A549 (cell line): ENCODE results near the gene PTPRH. TPM values are rescaled to one million over a fixed set of nuclear protein-coding genes. Genes with fewer than 3 reads are reported as not detected.
A peak's percentile ranks its signal among the peaks of the same experiment; 100 is the strongest.

Experiments used
- ATAC-seq, 2 experiments: fragments of 200-7000 bp in 1 of 2; fragments of >200 bp in 1 of 2; cut with Nextera tagmentation in 1 of 2; cut with Tn5 transposase in 1 of 2; 3 replicates each; pipeline versions ENCODE4 v1.8.0 to v1.9.1; 2018 to 2020; ENCODE audit warnings: mild to moderate bottlenecking in 1 of 2, moderate library complexity in 1 of 2
- CTCF ChIA-PET: fragments of 300-600 bp; sonication (Branson Sonifier 250); formaldehyde crosslinking; extraction: SDS; loops from one replicate; lab custom pipeline; 2021; ENCODE audit warnings: antibody characterized with exemption, inconsistent platforms; lab: Yijun Ruan, JAX
- POLR2A ChIA-PET: fragments of 350-600 bp; formaldehyde crosslinking; extraction: SDS; loops from one replicate; lab custom pipeline; 2021; ENCODE audit warnings: antibody characterized with exemption, inconsistent platforms; lab: Yijun Ruan, JAX
- DNase-seq, 2 experiments: peaks; one replicate each; pipeline versions ENCODE4 v3.0.0 to v3.0.0-alpha.2; 2011 to 2016; ENCODE audit warnings: low read depth in 1 of 2, low spot score in 1 of 2
- FAIRE-seq: peaks from 2 replicates; lab custom pipeline; 2011; peaks lifted over from hg19 to GRCh38; lab: Jason Lieb, UNC
- H3K27ac ChIP-seq, 2 experiments: fragments of >200 bp; sonication (Bioruptor Twin); formaldehyde crosslinking; 3 replicates each; pipeline ENCODE4 v1.5.1; 2016 to 2017
- H3K4me1 ChIP-seq: fragments of >200 bp; sonication (Bioruptor Twin); formaldehyde crosslinking; 3 replicates; pipeline ENCODE4 v1.6.1; 2016
- H3K4me2 ChIP-seq: fragments of >200 bp; sonication (Bioruptor Twin); formaldehyde crosslinking; 3 replicates; pipeline ENCODE4 v1.6.1; 2016
- H3K4me3 ChIP-seq: fragments of >200 bp; sonication (Bioruptor Twin); formaldehyde crosslinking; 3 replicates; pipeline ENCODE4 v1.5.1; 2016
- H3K9me3 ChIP-seq: fragments of >200 bp; sonication (Bioruptor Twin); formaldehyde crosslinking; 3 replicates; pipeline ENCODE4 v1.6.1; 2016
- EHF ChIP-seq: fragments of 250-450 bp; sonication (Bioruptor Pico); IDR thresholded peaks from 2 replicates; pipeline ENCODE4 v1.5.0; 2020; ENCODE audit warnings: mild to moderate bottlenecking
- EHMT2 ChIP-seq: fragments of 200-600 bp; sonication (generic); IDR thresholded peaks from 2 replicates; pipeline ENCODE4 v1.6.1; 2016; ENCODE audit warnings: antibody characterized with exemption, low read depth, mild to moderate bottlenecking, moderate library complexity
- ESRRA ChIP-seq: fragments of 150-350 bp; IDR thresholded peaks from 2 replicates; pipeline ENCODE4 v1.6.1; 2014; ENCODE audit warnings: mild to moderate bottlenecking, low read length, borderline replicate concordance
- FOSB ChIP-seq: fragments of 250-450 bp; sonication (Bioruptor Pico); IDR thresholded peaks from 2 replicates; pipeline ENCODE4 v1.5.0; 2020; ENCODE audit warnings: mild to moderate bottlenecking, moderate library complexity
- FOSL2 ChIP-seq, 2 experiments: fragments of 450-650 bp in 1 of 2; fragments of >200 bp in 1 of 2; sonication (Bioruptor Twin) in 1 of 2; formaldehyde crosslinking; IDR thresholded peaks; 2 replicates each; pipeline versions ENCODE4 v1.5.0 to v1.6.1; 2016 to 2020; ENCODE audit warnings: mild to moderate bottlenecking in 1 of 2, moderate library complexity in 1 of 2
- HOXA7 ChIP-seq: fragments of 250-450 bp; sonication (Bioruptor Pico); IDR thresholded peaks from 2 replicates; pipeline ENCODE4 v1.5.0; 2020; ENCODE audit warnings: mild to moderate bottlenecking, moderate library complexity
- HOXB5 ChIP-seq: fragments of 250-450 bp; sonication (Bioruptor Pico); IDR thresholded peaks from 2 replicates; pipeline ENCODE4 v1.5.0; 2020; ENCODE audit warnings: mild to moderate bottlenecking, moderate library complexity
- JUN ChIP-seq, 2 experiments: fragments of >200 bp; sonication (Bioruptor Twin); formaldehyde crosslinking; IDR thresholded peaks; 2 replicates in 1 of 2; 3 replicates in 1 of 2; pipeline ENCODE4 v1.6.1; 2016 to 2017
- JUNB ChIP-seq: fragments of >200 bp; sonication (Bioruptor Twin); formaldehyde crosslinking; IDR thresholded peaks from 2 replicates; pipeline ENCODE4 v1.6.1; 2016
- KDM1A ChIP-seq: fragments of 200-600 bp; sonication (generic); IDR thresholded peaks from 2 replicates; pipeline ENCODE4 v1.6.1; 2016; ENCODE audit warnings: low read depth, mild to moderate bottlenecking
- MYC ChIP-seq: IDR thresholded peaks from 2 replicates; pipeline ENCODE4 v1.6.1; 2012; ENCODE audit warnings: mild to moderate bottlenecking, inconsistent platforms, low read length, improper control_type of control experiment, borderline replicate concordance
- PHF8 ChIP-seq: fragments of 200-600 bp; sonication (generic); IDR thresholded peaks from 2 replicates; pipeline ENCODE4 v1.6.1; 2016; ENCODE audit warnings: low read depth, mild to moderate bottlenecking, antibody characterized with exemption, moderate library complexity, borderline replicate concordance
- POLR2A ChIP-seq: IDR thresholded peaks from 2 replicates; pipeline ENCODE4 v1.6.1; 2012; ENCODE audit warnings: mild to moderate bottlenecking, low read length
- POLR2AphosphoS2 ChIP-seq: conservative IDR thresholded peaks from 2 replicates; pipeline ENCODE4 v1.6.1; 2012; ENCODE audit warnings: low read length, improper control_type of control experiment, inconsistent platforms
- RARB ChIP-seq: fragments of 250-450 bp; sonication (Bioruptor Pico); IDR thresholded peaks from 2 replicates; pipeline ENCODE4 v1.8.0; 2021; ENCODE audit warnings: mild to moderate bottlenecking, moderate library complexity
- RFX5 ChIP-seq: fragments of 450-650 bp; IDR thresholded peaks from 2 replicates; pipeline ENCODE4 v1.7.1; 2014; ENCODE audit warnings: antibody characterized with exemption, mild to moderate bottlenecking, moderate library complexity
- RNF2 ChIP-seq: fragments of 200-600 bp; sonication (generic); IDR thresholded peaks from 2 replicates; pipeline ENCODE4 v1.6.1; 2016; ENCODE audit warnings: low read depth, mild to moderate bottlenecking, antibody characterized with exemption, moderate library complexity, borderline replicate concordance
- TFCP2L1 ChIP-seq: fragments of 250-450 bp; sonication (Bioruptor Pico); IDR thresholded peaks from 2 replicates; pipeline ENCODE4 v1.5.0; 2021; ENCODE audit warnings: mild to moderate bottlenecking
- ZFP36 ChIP-seq: fragments of 450-650 bp; IDR thresholded peaks from 2 replicates; pipeline ENCODE4 v1.6.1; 2014; ENCODE audit warnings: borderline replicate concordance; ENCODE audit not compliant: partially characterized antibody
- ZNF302 ChIP-seq: fragments of 250-450 bp; sonication (Bioruptor Pico); IDR thresholded peaks from 2 replicates; pipeline ENCODE4 v1.9.0; 2021; ENCODE audit warnings: inconsistent platforms, mild to moderate bottlenecking, moderate library complexity
- WGBS: methylation state at CpG from one replicate; pipeline ENCODE4 v1.1.6; 2017; ENCODE audit errors: missing lambda C conversion rate; 5-methylcytosine and 5-hydroxymethylcytosine counted together
- polyA plus RNA-seq, 4 experiments: library from polyadenylated mRNA; depleted of rRNA in 3 of 4; stranded (reverse); fragments of >200 nt; fragmentation: RNase III in 1 of 4; extraction: RNeasy Plus Mini Kit Qiagen cat#74134 plus additional on column Dnase treatment in 1 of 4; gene quantifications; 2 replicates in 3 of 4; 3 replicates in 1 of 4; pipeline ENCODE4 v1.2.3, GENCODE V29; 2011 to 2017
- TF ChIP-seq, protein P1 (sequence below): fragments of 200-600 bp; sonication (generic); IDR thresholded peaks from 2 replicates; pipeline ENCODE4 v1.6.1; 2016; ENCODE audit warnings: antibody characterized with exemption, mild to moderate bottlenecking, moderate library complexity
- TF ChIP-seq, protein P2 (sequence below): IDR thresholded peaks from 2 replicates; pipeline ENCODE4 v1.6.1; 2012
- TF ChIP-seq, protein P3 (sequence below): IDR thresholded peaks from 2 replicates; pipeline ENCODE4 v1.6.1; 2012; ENCODE audit warnings: low read depth, borderline replicate concordance
- TF ChIP-seq, protein P4 (sequence below): IDR thresholded peaks from 2 replicates; pipeline ENCODE4 v1.6.1; 2012
- TF ChIP-seq, protein P5 (sequence below): fragments of >200 bp; sonication (Bioruptor Twin); formaldehyde crosslinking; IDR thresholded peaks from 3 replicates; pipeline ENCODE4 v1.6.1; 2016

Gene PTPRH
- polyA plus RNA-seq, 2 of the 4 experiments (the other 2 are of a cell fraction): 1.6 to 4.2 TPM

DNA sequence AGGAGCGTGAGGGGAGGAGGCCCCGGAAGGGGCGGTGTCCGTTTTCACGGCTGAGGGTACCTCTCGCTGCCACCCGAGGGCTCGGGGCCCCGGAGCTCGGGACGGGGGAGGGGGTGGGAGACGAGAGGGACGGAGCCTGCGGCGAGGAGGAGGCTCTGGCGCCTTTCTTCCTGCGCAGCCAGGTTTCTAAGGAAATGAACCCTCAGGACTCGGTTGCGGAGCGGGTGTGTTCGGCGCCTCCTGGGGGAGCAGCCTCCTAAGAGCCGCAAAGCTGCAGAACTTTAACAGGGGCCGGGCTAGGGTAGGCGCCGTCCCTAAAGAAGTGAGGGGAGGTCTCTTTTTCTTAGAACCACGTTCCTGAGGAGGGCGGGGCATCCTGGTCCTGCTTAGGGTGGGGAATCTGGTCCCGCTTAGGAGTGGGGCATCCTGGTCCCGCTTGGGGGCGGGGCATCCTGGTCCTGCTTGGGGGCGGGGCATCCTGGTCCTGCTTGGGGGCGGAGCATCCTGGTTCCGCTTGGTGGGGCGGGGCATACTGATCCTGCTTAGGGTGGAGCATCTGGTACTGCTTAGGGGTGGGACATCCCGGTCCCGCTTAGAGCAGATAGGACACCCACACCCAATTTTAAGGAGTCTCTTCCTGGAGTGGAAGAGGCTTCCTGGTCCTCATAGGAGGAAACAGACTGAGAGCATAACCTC is 35.4 kb downstream of the PTPRH start:
- 0% methylated on average over 21 of the region's 37 CpGs for WGBS
- Histone ChIP-seq H3K4me3 (peak overlapping the region; percentile 54), H3K27ac (peak overlapping the region; percentile 74 to 93), H3K4me1 (peaks cover 14% of the 10 kb centered on the region)
- ChIA-PET POLR2A (interaction anchor here (0.6 to 0.8 kb wide), 3 partner anchors 13 to 85 kb away, joined by 3 to 6 read pairs (median 4); partner anchors contain the start of gene PPP6R1), CTCF (interaction anchor here (0.9 to 10.0 kb wide), 12 partner anchors 8 to 294 kb away, joined by 3 to 64 read pairs (median 4); partner anchors contain the start of gene DNAAF3)
- no peak for FAIRE-seq
- peak; percentile 62 to 86 for ATAC-seq
- peak; percentile 93 to 95 for DNase-seq
- TF ChIP-seq, protein P1, sequence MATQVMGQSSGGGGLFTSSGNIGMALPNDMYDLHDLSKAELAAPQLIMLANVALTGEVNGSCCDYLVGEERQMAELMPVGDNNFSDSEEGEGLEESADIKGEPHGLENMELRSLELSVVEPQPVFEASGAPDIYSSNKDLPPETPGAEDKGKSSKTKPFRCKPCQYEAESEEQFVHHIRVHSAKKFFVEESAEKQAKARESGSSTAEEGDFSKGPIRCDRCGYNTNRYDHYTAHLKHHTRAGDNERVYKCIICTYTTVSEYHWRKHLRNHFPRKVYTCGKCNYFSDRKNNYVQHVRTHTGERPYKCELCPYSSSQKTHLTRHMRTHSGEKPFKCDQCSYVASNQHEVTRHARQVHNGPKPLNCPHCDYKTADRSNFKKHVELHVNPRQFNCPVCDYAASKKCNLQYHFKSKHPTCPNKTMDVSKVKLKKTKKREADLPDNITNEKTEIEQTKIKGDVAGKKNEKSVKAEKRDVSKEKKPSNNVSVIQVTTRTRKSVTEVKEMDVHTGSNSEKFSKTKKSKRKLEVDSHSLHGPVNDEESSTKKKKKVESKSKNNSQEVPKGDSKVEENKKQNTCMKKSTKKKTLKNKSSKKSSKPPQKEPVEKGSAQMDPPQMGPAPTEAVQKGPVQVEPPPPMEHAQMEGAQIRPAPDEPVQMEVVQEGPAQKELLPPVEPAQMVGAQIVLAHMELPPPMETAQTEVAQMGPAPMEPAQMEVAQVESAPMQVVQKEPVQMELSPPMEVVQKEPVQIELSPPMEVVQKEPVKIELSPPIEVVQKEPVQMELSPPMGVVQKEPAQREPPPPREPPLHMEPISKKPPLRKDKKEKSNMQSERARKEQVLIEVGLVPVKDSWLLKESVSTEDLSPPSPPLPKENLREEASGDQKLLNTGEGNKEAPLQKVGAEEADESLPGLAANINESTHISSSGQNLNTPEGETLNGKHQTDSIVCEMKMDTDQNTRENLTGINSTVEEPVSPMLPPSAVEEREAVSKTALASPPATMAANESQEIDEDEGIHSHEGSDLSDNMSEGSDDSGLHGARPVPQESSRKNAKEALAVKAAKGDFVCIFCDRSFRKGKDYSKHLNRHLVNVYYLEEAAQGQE: no peak
- TF ChIP-seq FOSL2 (IDR thresholded peaks at IDR 0.05) (no peak), FOSL2 (CRISPR knock-in tag; IDR thresholded peaks at IDR 0.05) (no peak), ESRRA (no peak), TFCP2L1 (CRISPR knock-in tag) (no peak), KDM1A (0 out of 2 replicates have a peak, but pooled peaks have one; percentile 18), HOXB5 (CRISPR knock-in tag) (no peak), RARB (CRISPR knock-in tag) (no peak), MYC (no peak), POLR2A (peak; percentile 28; the same call in 1 of the 2 replicates), EHMT2 (no peak), RNF2 (peak; percentile 36; the same call in 1 of the 2 replicates), RFX5 (no peak), EHF (CRISPR knock-in tag) (no peak), FOSB (no peak), ZFP36 (no peak), ZNF302 (CRISPR knock-in tag) (no peak), POLR2AphosphoS2 (no peak), JUN (IDR thresholded peaks at IDR 0.05) (peak in 1 of 2 experiments; percentile 41; a peak in 1 of 5 replicates), HOXA7 (CRISPR knock-in tag) (no peak), JUNB (no peak), PHF8 (0 out of 2 replicates have a peak, but pooled peaks have one; percentile 13)
- TF ChIP-seq, protein P2, sequence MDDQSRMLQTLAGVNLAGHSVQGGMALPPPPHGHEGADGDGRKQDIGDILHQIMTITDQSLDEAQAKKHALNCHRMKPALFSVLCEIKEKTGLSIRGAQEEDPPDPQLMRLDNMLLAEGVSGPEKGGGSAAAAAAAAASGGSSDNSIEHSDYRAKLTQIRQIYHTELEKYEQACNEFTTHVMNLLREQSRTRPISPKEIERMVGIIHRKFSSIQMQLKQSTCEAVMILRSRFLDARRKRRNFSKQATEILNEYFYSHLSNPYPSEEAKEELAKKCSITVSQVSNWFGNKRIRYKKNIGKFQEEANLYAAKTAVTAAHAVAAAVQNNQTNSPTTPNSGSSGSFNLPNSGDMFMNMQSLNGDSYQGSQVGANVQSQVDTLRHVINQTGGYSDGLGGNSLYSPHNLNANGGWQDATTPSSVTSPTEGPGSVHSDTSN: no peak
- TF ChIP-seq, protein P3, sequence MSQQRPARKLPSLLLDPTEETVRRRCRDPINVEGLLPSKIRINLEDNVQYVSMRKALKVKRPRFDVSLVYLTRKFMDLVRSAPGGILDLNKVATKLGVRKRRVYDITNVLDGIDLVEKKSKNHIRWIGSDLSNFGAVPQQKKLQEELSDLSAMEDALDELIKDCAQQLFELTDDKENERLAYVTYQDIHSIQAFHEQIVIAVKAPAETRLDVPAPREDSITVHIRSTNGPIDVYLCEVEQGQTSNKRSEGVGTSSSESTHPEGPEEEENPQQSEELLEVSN: peak; percentile 31; the same call in 1 of the 2 replicates
- TF ChIP-seq, protein P4, sequence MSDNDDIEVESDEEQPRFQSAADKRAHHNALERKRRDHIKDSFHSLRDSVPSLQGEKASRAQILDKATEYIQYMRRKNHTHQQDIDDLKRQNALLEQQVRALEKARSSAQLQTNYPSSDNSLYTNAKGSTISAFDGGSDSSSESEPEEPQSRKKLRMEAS: peak; percentile 51
- TF ChIP-seq, protein P5, sequence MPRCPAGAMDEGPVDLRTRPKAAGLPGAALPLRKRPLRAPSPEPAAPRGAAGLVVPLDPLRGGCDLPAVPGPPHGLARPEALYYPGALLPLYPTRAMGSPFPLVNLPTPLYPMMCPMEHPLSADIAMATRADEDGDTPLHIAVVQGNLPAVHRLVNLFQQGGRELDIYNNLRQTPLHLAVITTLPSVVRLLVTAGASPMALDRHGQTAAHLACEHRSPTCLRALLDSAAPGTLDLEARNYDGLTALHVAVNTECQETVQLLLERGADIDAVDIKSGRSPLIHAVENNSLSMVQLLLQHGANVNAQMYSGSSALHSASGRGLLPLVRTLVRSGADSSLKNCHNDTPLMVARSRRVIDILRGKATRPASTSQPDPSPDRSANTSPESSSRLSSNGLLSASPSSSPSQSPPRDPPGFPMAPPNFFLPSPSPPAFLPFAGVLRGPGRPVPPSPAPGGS: 0 out of 3 replicates have a peak, but pooled peaks have one; percentile 52
- TF ChIP-seq, all 56 proteins: peak for 8
- H3K9me3 ChIP-seq: no peaks in the 10 kb centered on the region
- H3K4me2 ChIP-seq: peak overlapping the region; percentile 82
